HG03139 (cell line): ENCODE results near the gene SRGAP2C.
"Not testable (repeated sequence)": the region's sequence is repeated elsewhere in the genome, so short reads cannot be mapped to it uniquely, and the experiment has no call there.

Experiments used
- ATAC-seq: cut with Tn5 transposase; IDR thresholded peaks from one replicate; pipeline ENCODE4 v1.9.1; 2021; ENCODE audit not compliant: unreplicated experiment

SRGAP2C gene

DNA sequence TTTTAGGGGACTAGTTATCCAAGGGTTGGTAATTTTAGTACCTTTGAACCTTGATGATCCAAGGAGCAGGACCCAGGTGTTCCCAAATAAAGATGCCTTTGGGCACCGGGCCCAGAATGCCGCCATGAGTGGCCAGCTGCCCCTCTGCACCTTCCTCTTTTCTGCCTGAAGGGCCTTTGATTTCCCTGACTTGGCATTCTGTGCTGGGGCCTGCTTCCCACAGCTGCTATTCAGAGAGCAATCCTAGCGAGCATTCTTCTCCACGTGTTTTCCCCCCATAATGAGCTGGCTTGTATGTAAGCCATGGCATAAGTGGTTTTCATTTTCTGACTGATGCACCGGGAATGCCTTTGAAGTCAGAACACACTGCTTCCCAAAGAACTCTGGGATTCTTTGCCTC lies 184.1 kb downstream of the SRGAP2C start:
- not testable (repeated sequence) for ATAC-seq

GRCh38 chr1:121369959-121370358 lies 185.2 kb downstream of the SRGAP2C start:
- not testable (repeated sequence) for ATAC-seq

DNA sequence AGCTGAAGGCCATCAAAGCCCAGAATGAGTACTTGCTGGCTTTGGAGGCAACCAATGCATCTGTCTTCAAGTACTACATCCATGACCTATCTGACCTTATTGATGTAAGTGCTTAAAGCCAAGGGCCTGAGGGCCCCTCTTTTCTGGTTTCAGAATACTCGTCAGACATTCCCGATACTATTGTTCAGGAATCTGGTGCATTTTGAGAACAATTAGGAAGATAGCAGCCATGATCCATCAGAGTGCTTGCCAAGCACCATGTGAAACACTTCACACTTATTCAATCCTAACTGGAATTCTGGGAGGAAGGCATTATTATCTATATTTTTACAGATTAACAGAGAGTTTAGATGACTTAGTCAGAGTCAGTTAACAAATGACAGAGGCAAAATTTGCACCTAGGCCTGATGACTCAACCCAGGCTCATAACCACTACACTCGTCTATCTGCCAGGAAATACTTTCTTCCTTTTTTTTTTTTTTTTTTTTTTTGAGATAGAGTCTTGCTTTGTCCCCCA lies 190.1 kb downstream of the SRGAP2C start:
- not testable (repeated sequence) for ATAC-seq

DNA sequence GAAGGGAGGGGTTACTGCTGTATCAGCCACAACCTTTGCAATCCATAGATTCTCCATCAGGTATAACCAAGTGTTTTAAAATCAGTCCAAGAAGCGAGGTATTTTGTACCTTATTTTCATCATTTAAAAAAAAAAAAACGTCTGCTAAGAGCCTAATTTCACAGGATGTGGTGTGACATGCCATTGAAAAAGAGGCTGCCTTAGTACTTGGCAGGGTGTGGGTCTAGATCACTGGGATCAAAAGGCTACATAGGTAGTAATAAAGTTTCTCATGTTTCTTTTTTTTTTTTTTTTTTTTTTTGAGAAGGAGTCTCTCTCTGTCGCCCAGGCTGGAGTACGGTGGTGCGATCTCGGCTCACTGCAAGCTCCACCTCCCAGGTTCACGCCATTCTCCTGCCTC lies 192.2 kb downstream of the SRGAP2C start:
- not testable (repeated sequence) for ATAC-seq

- ATAC-seq = not testable (repeated sequence)
These were observed 194.0 kb downstream of the SRGAP2C start for GRCh38 chr1:121378757-121379156.

DNA sequence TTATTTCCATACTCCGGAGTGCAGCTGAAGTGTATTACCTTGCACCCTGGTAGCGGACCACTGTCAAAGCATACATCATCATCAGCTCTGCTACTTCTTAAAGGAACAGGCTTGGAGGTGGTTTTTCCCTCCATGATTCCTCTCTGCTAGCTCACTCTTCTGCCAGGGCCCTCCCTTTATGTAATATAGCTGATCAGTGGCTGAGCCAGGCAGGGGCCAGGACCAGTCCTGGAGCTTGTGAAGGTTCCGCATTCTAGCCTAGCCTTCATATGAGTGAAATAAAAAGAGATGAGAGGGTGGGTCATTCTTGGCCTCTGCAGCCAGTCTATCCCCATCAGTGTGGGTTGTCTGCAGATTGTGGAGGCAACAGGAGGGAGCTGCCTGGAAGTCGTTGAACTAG lies 200.0 kb downstream of the SRGAP2C start:
- ATAC-seq = not testable (repeated sequence)

- ATAC-seq = not testable (repeated sequence)
These were observed 200.4 kb downstream of the SRGAP2C start for GRCh38 chr1:121385162-121385561.

- not testable (repeated sequence) for ATAC-seq
These were observed 201.0 kb downstream of the SRGAP2C start for GRCh38 chr1:121385563-121386288.

GRCh38 chr1:121386319-121386948 lies 201.7 kb downstream of the SRGAP2C start:
- ATAC-seq = not testable (repeated sequence)

DNA sequence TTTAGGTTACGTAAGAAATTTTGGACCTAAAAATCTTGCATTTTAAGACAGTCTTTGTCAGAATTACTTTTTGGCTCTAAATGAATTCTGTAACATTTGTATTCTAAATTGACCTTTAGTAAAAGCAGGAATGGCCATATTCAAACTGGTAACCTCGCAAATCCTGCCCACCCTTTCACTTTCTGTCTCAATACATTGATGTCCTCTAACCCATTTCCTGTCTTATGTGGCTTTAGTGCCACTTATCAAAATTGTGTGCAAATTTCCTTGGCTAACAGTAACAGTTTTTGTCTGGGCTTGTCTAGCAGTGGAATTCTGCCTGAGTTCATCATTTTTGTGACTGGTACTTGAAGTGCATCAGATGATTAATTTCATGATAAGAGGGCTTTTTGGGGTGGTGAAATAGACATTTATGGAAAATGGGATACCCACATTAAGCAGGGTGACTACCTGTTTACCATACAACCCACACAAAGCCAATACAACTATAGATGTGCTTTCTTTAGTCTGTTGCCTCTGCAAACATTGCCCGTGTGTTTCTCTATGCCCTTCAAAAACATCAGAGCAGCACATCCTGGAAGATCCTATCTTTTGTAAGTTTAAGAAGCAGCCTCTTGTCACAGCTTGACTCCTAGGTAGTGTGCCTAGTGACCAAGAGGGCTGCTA lies 205.3 kb downstream of the SRGAP2C start:
- ATAC-seq = not testable (repeated sequence)

- not testable (repeated sequence) for ATAC-seq
These were observed 207.4 kb downstream of the SRGAP2C start for GRCh38 chr1:121392130-121392529.

GRCh38 chr1:121395718-121396201 lies 211.0 kb downstream of the SRGAP2C start:
- not testable (repeated sequence) for ATAC-seq

DNA sequence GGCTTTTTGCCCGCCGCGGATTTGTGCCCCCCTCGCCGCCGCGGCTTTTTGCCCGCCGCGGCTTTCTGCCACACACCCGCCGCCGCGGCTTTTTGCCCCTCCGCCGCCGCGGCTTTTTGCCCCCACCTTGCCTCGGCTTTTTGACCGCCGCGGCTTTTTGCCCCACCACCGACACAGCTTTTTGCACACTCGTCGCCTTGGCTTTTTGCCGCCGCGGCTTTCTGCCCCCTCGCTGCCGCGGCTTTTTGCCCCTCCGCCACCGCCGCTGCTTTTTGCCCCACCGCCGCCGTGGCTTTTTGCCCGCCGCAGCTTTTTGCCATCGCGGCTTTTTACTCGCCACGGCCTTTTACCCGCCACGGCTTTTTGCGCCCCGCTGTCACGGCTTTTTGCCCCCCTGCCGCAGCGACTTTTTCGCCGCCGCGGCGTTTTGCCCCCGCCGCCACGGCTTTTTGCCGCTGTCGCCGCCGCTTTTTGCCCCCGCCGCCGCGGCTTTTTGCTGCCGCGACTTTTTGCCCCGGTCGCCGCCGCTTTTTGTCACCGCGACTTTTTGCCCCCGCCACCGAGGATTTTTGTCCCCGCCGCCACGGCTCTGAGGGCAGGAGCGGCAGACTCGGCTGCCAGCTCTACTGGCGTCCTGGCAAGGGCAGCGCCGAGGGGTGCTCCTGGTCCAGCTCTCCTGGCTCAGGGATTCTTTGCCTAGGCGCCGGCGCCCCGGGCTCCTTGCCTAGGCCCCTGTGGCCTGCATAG lies 211.7 kb downstream of the SRGAP2C start:
- not testable (repeated sequence) for ATAC-seq

GRCh38 chr1:121397101-121397500 lies 212.3 kb downstream of the SRGAP2C start:
- not testable (repeated sequence) for ATAC-seq

DNA sequence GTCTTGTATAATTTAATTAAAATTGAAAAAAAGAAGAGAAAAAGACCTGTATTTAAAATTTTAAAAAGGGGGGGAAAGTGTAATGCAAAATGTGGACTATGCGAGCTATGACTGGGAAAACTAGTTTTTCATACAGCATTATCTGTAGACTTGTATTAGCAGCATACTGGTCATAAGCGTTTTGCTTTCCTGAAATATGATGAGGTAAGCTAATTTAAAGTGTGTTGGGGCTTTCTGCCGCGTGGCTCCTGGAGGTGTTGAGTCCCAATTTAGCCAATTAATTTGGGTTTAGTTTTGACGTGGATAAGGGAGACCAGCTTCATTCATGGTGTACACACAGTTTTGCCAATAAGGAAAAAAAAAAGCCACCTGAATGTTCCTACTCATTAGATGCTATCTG lies 214.4 kb downstream of the SRGAP2C start:
- ATAC-seq = not testable (repeated sequence)

DNA sequence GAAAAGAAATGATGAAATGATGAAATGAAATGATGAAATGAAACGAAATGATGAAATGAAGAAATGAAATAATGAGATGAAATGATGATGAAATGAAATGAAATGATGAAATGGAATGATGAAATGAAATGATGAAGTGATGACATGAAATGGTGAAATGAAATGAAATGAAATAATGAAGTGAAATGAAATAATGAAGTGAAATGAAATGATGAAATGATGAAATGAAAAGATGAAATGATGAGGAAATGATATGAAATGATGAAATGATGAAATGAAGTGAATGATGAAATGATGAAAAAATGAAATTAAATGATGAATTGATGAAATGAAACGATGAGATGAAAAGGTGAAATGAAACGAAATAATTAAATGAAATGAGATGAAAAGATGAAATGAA lies 215.3 kb downstream of the SRGAP2C start:
- ATAC-seq = not testable (repeated sequence)

GRCh38 chr1:121400541-121401310 lies 216.0 kb downstream of the SRGAP2C start:
- ATAC-seq = not testable (repeated sequence)

DNA sequence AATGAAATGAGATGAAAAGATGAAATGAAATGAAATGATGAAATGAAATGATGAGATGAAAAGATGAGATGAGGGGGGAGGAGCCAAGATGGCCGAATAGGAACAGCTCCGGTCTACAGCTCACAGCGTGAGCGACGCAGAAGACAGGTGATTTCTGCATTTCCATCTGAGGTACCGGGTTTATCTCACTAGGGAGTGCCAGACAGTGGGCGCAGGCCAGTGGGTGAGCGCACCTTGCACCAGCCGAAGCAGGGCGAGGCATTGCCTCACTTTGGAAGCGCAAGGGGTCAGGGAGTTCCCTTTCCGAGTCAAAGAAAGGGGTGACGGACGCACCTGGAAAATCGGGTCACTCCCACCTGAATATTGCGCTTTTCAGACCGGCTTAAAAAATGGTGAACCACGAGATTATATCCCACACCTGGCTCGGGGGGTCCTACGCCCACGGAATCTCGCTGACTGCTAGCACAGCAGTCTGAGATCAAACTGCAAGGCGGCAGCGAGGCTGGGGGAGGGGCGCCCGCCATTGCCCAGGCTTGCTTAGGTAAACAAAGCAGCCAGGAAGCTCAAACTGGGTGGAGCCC lies 216.7 kb downstream of the SRGAP2C start:
- ATAC-seq = not testable (repeated sequence)

DNA sequence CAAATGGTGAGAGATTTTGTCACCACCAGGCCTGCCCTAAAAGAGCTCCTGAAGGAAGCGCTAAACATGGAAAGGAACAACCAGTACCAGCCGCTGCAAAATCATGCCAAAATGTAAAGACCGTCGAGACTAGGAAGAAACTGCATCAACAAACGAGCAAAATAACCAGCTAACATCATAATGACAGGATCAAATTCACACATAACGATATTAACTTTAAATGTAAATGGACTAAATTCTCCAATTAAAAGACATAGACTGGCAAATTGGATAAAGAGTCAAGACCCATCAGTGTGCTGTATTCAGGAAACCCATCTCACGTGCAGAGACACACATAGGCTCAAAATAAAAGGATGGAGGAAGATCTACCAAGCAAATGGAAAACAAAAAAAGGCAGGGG lies 218.5 kb downstream of the SRGAP2C start:
- not testable (repeated sequence) for ATAC-seq

GRCh38 chr1:121408354-121408753 lies 223.6 kb downstream of the SRGAP2C start:
- ATAC-seq = no peak
